ENCODE results near the gene CEP192.
A peak's percentile ranks its signal among the peaks of the same experiment; 100 is the strongest.

The CEP192 gene

GRCh38 chr18:13173578-13174145 lies 182.5 kb downstream of the CEP192 start:
- peak; percentile 35 for DNase-seq (ENCODE audit: low read depth, low spot score)
- H3K4me3 ChIP-seq (ENCODE audit: low read length) = no peak overlapping the region
